ENCODE data around the gene NPHP4. TPM values are rescaled to one million over a fixed set of nuclear protein-coding genes. Genes with fewer than 3 reads are reported as not detected.

The NPHP4 gene
- total RNA-seq, 2 experiments from 2014 or later, result 13.4 to 24.2 TPM

GRCh38 chr1:5820026-5820421, 172.2 kb downstream of the NPHP4 start:
- ChIA-PET CTCF (ENCODE audit: unreplicated experiment) (no interaction called here), POLR2A (no interaction called here)
- Histone ChIP-seq H3K27ac (ENCODE audit: low read depth, low read length, poor library complexity, severe bottlenecking) (no peak overlapping the region), H2AFZ (ENCODE audit: low read length) (no peak overlapping the region), H3K36me3 (ENCODE audit: insufficient read depth, low read length) (no peaks in the 10 kb centered on the region), H3K9me2 (ENCODE audit: insufficient read depth, low read length) (no peaks in the 10 kb centered on the region), H4K20me1 (ENCODE audit: insufficient read depth, low read length) (no peaks in the 10 kb centered on the region), H3K4me3 (ENCODE audit: low read depth, low read length, poor library complexity, severe bottlenecking) (no peak overlapping the region), H3K9me3 (ENCODE audit: low read length) (no peaks in the 10 kb centered on the region), H3K4me1 (ENCODE audit: insufficient read depth, low read length, poor library complexity, severe bottlenecking) (no peaks in the 10 kb centered on the region), H3K4me2 (ENCODE audit: low read length) (no peak overlapping the region), H3K79me2 (ENCODE audit: insufficient read depth, low read depth, low read length) (no peaks in the 10 kb centered on the region)
- TF ChIP-seq EZH2phosphoT487 (IDR thresholded peaks at IDR 0.05; ENCODE audit: borderline replicate concordance, low read depth, low read length) (no peak), CTCF (conservative IDR thresholded peaks at IDR 0.05; ENCODE audit: low read length) (no peak)
- intact Hi-C loops (cut with micrococcal nuclease; ENCODE audit: unreplicated experiment), result no loop called here
- BruUV-seq (replicated peaks), result no TSS peak
- DNase-seq (ENCODE audit: low spot score), result no peak

DNA sequence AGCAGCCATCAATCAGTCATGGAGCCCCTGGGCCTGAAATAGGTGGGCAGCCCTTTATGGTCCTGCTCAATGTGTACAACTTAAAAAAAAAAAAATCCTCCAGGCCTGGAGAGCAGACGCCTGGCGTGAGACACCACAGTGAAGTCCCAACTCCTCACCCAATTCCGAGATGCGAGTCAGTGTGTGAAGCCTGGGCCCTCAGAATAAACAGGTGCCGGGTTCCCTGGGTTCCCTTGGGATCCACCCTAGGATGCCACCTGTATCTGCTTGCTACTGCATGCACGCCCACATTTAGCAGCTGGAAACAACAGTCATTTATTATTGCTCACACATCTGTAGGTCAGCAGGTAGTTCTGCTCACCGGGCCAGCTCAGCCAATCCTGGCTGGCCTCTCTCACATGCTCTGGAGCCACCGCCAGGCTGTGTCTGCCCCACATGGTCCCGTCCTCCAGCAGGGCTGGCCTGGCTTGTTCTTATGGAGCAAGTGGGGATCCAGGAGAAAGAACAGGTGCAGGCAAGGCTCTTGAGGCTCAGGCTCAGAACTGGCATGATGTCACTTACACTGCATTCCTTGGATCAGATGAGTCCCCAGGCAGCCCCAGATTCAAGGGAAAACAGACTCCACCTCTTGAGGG, 172.7 kb downstream of the NPHP4 start:
- POLR2A ChIA-PET, result no interaction called here
- no peaks in the 10 kb centered on the region for H3K9me3 ChIP-seq (ENCODE audit: low read length)
- H3K36me3 ChIP-seq (ENCODE audit: insufficient read depth, low read length), result no peaks in the 10 kb centered on the region
- no peak overlapping the region for H2AFZ ChIP-seq (ENCODE audit: low read length)
- H3K4me2 ChIP-seq (ENCODE audit: low read length), result no peak overlapping the region
- BruUV-seq (replicated peaks), result no TSS peak
- CTCF ChIA-PET (ENCODE audit: unreplicated experiment), result no interaction called here
- H3K4me3 ChIP-seq (ENCODE audit: low read depth, low read length, poor library complexity, severe bottlenecking), result no peak overlapping the region
- no peaks in the 10 kb centered on the region for H3K4me1 ChIP-seq (ENCODE audit: insufficient read depth, low read length, poor library complexity, severe bottlenecking)
- no peaks in the 10 kb centered on the region for H4K20me1 ChIP-seq (ENCODE audit: insufficient read depth, low read length)
- H3K9me2 ChIP-seq (ENCODE audit: insufficient read depth, low read length), result no peaks in the 10 kb centered on the region
- DNase-seq (ENCODE audit: low spot score), result no peak
- no peak overlapping the region for H3K27ac ChIP-seq (ENCODE audit: low read depth, low read length, poor library complexity, severe bottlenecking)
- TF ChIP-seq CTCF (conservative IDR thresholded peaks at IDR 0.05; ENCODE audit: low read length) (no peak), EZH2phosphoT487 (IDR thresholded peaks at IDR 0.05; ENCODE audit: borderline replicate concordance, low read depth, low read length) (no peak)
- intact Hi-C loops (cut with micrococcal nuclease; ENCODE audit: unreplicated experiment), result no loop called here
- no peaks in the 10 kb centered on the region for H3K79me2 ChIP-seq (ENCODE audit: insufficient read depth, low read depth, low read length)

DNA sequence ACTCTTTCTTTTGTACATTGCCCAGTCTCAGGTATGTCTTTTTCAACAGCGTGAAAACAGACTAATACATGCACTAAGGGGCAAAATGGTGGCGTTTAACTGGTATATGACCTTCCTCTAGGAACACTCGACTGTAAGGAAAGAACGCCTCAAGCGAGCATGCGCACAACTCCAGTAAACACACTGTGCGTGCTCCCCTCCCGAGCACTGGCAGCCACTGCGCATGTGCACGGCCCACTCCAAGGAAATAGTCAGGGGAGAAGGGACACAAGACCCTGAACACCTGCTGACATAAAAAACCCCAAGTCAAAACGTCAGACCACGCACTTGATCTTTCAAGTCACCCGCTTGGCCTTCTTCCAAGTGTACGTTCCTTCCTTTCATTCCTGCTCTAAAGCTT, 173.5 kb downstream of the NPHP4 start:
- intact Hi-C loops (cut with micrococcal nuclease; ENCODE audit: unreplicated experiment), result no loop called here
- BruUV-seq (replicated peaks), result no TSS peak
- Histone ChIP-seq H3K9me3 (ENCODE audit: low read length) (no peaks in the 10 kb centered on the region), H4K20me1 (ENCODE audit: insufficient read depth, low read length) (no peaks in the 10 kb centered on the region), H3K36me3 (ENCODE audit: insufficient read depth, low read length) (no peaks in the 10 kb centered on the region), H3K4me3 (ENCODE audit: low read depth, low read length, poor library complexity, severe bottlenecking) (no peak overlapping the region), H2AFZ (ENCODE audit: low read length) (no peak overlapping the region), H3K4me2 (ENCODE audit: low read length) (no peak overlapping the region), H3K9me2 (ENCODE audit: insufficient read depth, low read length) (no peaks in the 10 kb centered on the region), H3K79me2 (ENCODE audit: insufficient read depth, low read depth, low read length) (no peaks in the 10 kb centered on the region), H3K4me1 (ENCODE audit: insufficient read depth, low read length, poor library complexity, severe bottlenecking) (no peaks in the 10 kb centered on the region), H3K27ac (ENCODE audit: low read depth, low read length, poor library complexity, severe bottlenecking) (no peak overlapping the region)
- POLR2A ChIA-PET, result no interaction called here
- no peak for DNase-seq (ENCODE audit: low spot score)
- CTCF ChIA-PET (ENCODE audit: unreplicated experiment), result no interaction called here
- TF ChIP-seq EZH2phosphoT487 (IDR thresholded peaks at IDR 0.05; ENCODE audit: borderline replicate concordance, low read depth, low read length) (no peak), CTCF (conservative IDR thresholded peaks at IDR 0.05; ENCODE audit: low read length) (no peak)
